HCT116 (cell line): Measurements from ENCODE around the gene OR2A2. TPM values are rescaled to one million over a fixed set of nuclear protein-coding genes. Genes with fewer than 3 reads are reported as not detected.
"Not testable (repeated sequence)": the region's sequence is repeated elsewhere in the genome, so short reads cannot be mapped to it uniquely, and the experiment has no call there.

Experiments
- ATAC-seq: fragments of 200-7000 bp; cut with Tn5 transposase; 2 replicates; pipeline ENCODE4 v1.9.1; 2020; ENCODE audit warnings: mild to moderate bottlenecking, moderate library complexity
- BruUV-seq: library from RNA; stranded (reverse); fragments of 400-500 nt; replicated peaks from 2 replicates; lab custom pipeline; 2021; lab: Mats Ljungman, UMichigan
- CTCF ChIA-PET: fragments of 300-600 bp; sonication (Branson Sonifier 250); formaldehyde crosslinking; loops from one replicate; lab custom pipeline; 2021; ENCODE audit warnings: antibody characterized with exemption; lab: Charles Lee
- POLR2A ChIA-PET: fragments of 300-600, 350-600 bp; sonication (Branson Sonifier 250); formaldehyde crosslinking; loops from one replicate; lab custom pipeline; 2021; ENCODE audit warnings: antibody characterized with exemption; lab: Charles Lee
- RAD21 ChIA-PET, 2 experiments: fragments of 300-600 bp; sonication (Branson Sonifier 250); formaldehyde crosslinking; loops; one replicate each; lab custom pipeline; 2023; ENCODE audit warnings: low total read pairs in 2 of 2; ENCODE audit not compliant: uncharacterized antibody in 2 of 2, unreplicated experiment in 2 of 2, low non-redundant PET in 1 of 2; lab: Charles Lee
- DNase-seq: peaks from one replicate; pipeline ENCODE4 v3.0.0-alpha.2; 2010; ENCODE audit warnings: low read depth, low spot score
- H2AFZ ChIP-seq: fragments of 200-600 bp; shearing (Covaris generic), sonication (generic); 2 replicates; pipeline ENCODE4 v1.6.1; 2017; ENCODE audit warnings: low read depth, mixed run types, mixed read lengths, antibody characterized with exemption, low read length; ENCODE audit not compliant: poor library complexity, severe bottlenecking
- H3K27ac ChIP-seq: 2 replicates; pipeline ENCODE4 v1.5.1; 2012; ENCODE audit warnings: low read depth, low read length
- H3K27me3 ChIP-seq: fragments of 200-600 bp; sonication (generic); 2 replicates; pipeline ENCODE4 v1.6.1; 2016; ENCODE audit warnings: mixed run types, low read length, mixed read lengths; ENCODE audit not compliant: insufficient read depth
- H3K36me3 ChIP-seq, 2 experiments: fragments of 200-500 bp in 1 of 2; fragments of 200-600 bp in 1 of 2; sonication (Bioruptor generic) in 1 of 2; sonication (generic) in 1 of 2; 2 replicates each; pipeline versions ENCODE4 v1.5.1 to v1.6.1; 2014 to 2016; ENCODE audit warnings: low read length in 2 of 2, inconsistent platforms in 1 of 2, mixed read lengths in 1 of 2, mixed run types in 1 of 2; ENCODE audit not compliant: insufficient read depth in 2 of 2, control insufficient read depth in 1 of 2
- H3K4me1 ChIP-seq, 2 experiments: fragments of 200-600 bp in 1 of 2; sonication (generic) in 1 of 2; 2 replicates each; pipeline versions ENCODE4 v1.5.1 to v1.6.1; 2012 to 2017; ENCODE audit warnings: low read length in 2 of 2, inconsistent platforms in 1 of 2, mild to moderate bottlenecking in 1 of 2, mixed read lengths in 1 of 2, mixed run types in 1 of 2, moderate library complexity in 1 of 2; ENCODE audit not compliant: insufficient read depth in 2 of 2, control insufficient read depth in 1 of 2
- H3K4me2 ChIP-seq: fragments of 200-600 bp; sonication (generic); 2 replicates; pipeline ENCODE4 v1.6.1; 2017; ENCODE audit warnings: mixed run types, low read length, mixed read lengths
- H3K4me3 ChIP-seq, 2 experiments: fragments of 200-600 bp in 1 of 2; sonication (generic) in 1 of 2; replicated peaks in 1 of 2; 2 replicates each; pipeline ENCODE4 v1.5.1; 2011 to 2016; ENCODE audit warnings: low read length in 2 of 2, control low read depth in 1 of 2, low read depth in 1 of 2, mild to moderate bottlenecking in 1 of 2, mixed read lengths in 1 of 2, mixed run types in 1 of 2
- H3K79me2 ChIP-seq: fragments of 200-600 bp; sonication (generic); 2 replicates; pipeline ENCODE4 v1.6.1; 2017; ENCODE audit warnings: mild to moderate bottlenecking, mixed run types, low read length, moderate library complexity, mixed read lengths; ENCODE audit not compliant: insufficient read depth
- H3K9ac ChIP-seq: fragments of 200-600 bp; sonication (generic); 2 replicates; pipeline ENCODE4 v1.6.1; 2016; ENCODE audit warnings: low read length, mixed read lengths
- H3K9me2 ChIP-seq: fragments of 200-600 bp; sonication (generic), shearing (Covaris generic); 2 replicates; pipeline ENCODE4 v1.6.1; 2017; ENCODE audit warnings: mixed run types, mild to moderate bottlenecking, moderate library complexity; ENCODE audit not compliant: insufficient read depth
- H3K9me3 ChIP-seq, 2 experiments: fragments of 200-500 bp in 1 of 2; fragments of 200-600 bp in 1 of 2; sonication (Bioruptor generic) in 1 of 2; sonication (generic) in 1 of 2; 2 replicates each; pipeline ENCODE4 v1.6.1; 2014 to 2017; ENCODE audit warnings: low read length in 2 of 2, mixed read lengths in 2 of 2, inconsistent platforms in 1 of 2, low read depth in 1 of 2, mild to moderate bottlenecking in 1 of 2, mixed run types in 1 of 2, moderate library complexity in 1 of 2; ENCODE audit not compliant: control insufficient read depth in 1 of 2, insufficient read depth in 1 of 2
- H4K20me1 ChIP-seq: fragments of 200-600 bp; sonication (generic), shearing (Covaris generic); 2 replicates; pipeline ENCODE4 v1.6.1; 2017; ENCODE audit warnings: mixed run types, mild to moderate bottlenecking, moderate library complexity; ENCODE audit not compliant: insufficient read depth
- EGR1 ChIP-seq: IDR thresholded peaks from 2 replicates; pipeline ENCODE4 v1.6.1; 2012; ENCODE audit warnings: low read depth
- EZH2phosphoT487 ChIP-seq: fragments of 200-600 bp; IDR thresholded peaks from 2 replicates; pipeline ENCODE4 v1.6.1; 2018; ENCODE audit warnings: antibody characterized with exemption, borderline replicate concordance
- FOSL1 ChIP-seq: IDR thresholded peaks from 2 replicates; pipeline ENCODE4 v1.6.1; 2012; ENCODE audit warnings: low read depth
- POLR2AphosphoS5 ChIP-seq: IDR thresholded peaks from 2 replicates; pipeline ENCODE4 v1.6.1; 2011; ENCODE audit warnings: mild to moderate bottlenecking, low read depth, low read length, moderate library complexity
- RAD21 ChIP-seq: IDR thresholded peaks from 2 replicates; pipeline ENCODE4 v1.6.1; 2012; ENCODE audit warnings: low read depth, mild to moderate bottlenecking
- SP1 ChIP-seq: IDR thresholded peaks from 2 replicates; pipeline ENCODE4 v1.6.1; 2012; ENCODE audit warnings: low read depth
- TCF7L2 ChIP-seq: IDR thresholded peaks from 2 replicates; pipeline ENCODE4 v1.7.0; 2011; ENCODE audit warnings: borderline replicate concordance, inconsistent platforms; ENCODE audit not compliant: insufficient read depth, insufficient read length; ENCODE audit errors: extremely low read depth
- intact Hi-C: fragments of 100-400 bp; cut with micrococcal nuclease; formaldehyde crosslinking; loops from 2 replicates; pipeline ENCODE4 v1.10.0; 2022
- total RNA-seq: library from RNA; stranded (reverse); gene quantifications from one replicate; pipeline ENCODE4 v1.2.1, GENCODE V29; 2021; ENCODE audit not compliant: unreplicated experiment
- TF ChIP-seq, protein P1 (sequence below): IDR thresholded peaks from 2 replicates; pipeline ENCODE4 v1.6.1; 2012
- TF ChIP-seq, protein P2 (sequence below), 3 experiments: fragments of 200-600 bp in 1 of 3; sonication (generic) in 1 of 3; IDR thresholded peaks in 2 of 3; conservative IDR thresholded peaks in 1 of 3; 2 replicates each; pipeline ENCODE4 v1.5.1; 2012 to 2017; ENCODE audit warnings: low read depth in 2 of 3, low read length in 2 of 3, antibody characterized with exemption in 1 of 3, borderline replicate concordance in 1 of 3, control low read depth in 1 of 3, mild to moderate bottlenecking in 1 of 3, mixed read lengths in 1 of 3, mixed run types in 1 of 3, moderate library complexity in 1 of 3; ENCODE audit not compliant: insufficient read depth in 1 of 3
- TF ChIP-seq, protein P3 (sequence below): IDR thresholded peaks from 2 replicates; pipeline ENCODE4 v1.6.1; 2012

OR2A2 gene
- total RNA-seq, 1 experiment from 2014 or later = not detected

DNA sequence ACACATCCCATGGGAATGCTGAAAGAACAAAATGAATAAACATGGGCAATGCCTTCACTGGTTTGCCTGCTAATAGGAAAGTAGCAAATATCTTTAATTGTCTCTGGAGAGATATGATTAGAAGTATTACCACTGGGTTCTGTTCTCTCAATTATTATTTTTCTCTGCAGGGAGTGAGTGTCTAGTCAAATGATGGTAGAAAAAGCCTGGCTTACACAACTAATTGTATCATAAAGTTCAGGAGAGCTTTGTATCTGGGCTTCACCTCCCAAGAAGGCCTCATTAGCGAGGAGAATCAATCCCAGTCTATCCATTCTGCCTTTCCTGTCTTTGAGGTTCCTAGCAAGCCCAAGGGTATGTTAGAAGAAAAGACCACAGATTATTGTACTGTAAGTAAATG is 13.5 kb downstream of the OR2A2 start, which contains the start of gene OR2A14:
TSS of gene OR2A14 (plus strand) at position 301 of the 400 bp plus-strand sequence. CDS start 5,937 bp downstream, outside the sequence.
- ATAC-seq (no peak), DNase-seq (no peak)
- CTCF ChIA-PET = no interaction called here
- Histone ChIP-seq H3K4me2 (no peak within 1 kb of the TSS), H3K9me2 (no peaks in the 10 kb centered on the region), H3K27me3 (no peaks in the 10 kb centered on the region), H3K27ac (no peak within 1 kb of the TSS), H3K9ac (no peak within 1 kb of the TSS), H3K79me2 (no peaks in the 10 kb centered on the region), H4K20me1 (no peaks in the 10 kb centered on the region), H3K9me3 (no peaks in the 10 kb centered on the region), H3K4me1 (no peaks in the 10 kb centered on the region; a peak in 1 of 4 replicates), H2AFZ (no peak within 1 kb of the TSS), H3K36me3 (no peaks in the 10 kb centered on the region), H3K4me3 (no peak within 1 kb of the TSS)
- RAD21 ChIA-PET = no interaction called here
- POLR2A ChIA-PET = no interaction called here
- TF ChIP-seq EZH2phosphoT487 (no peak), POLR2AphosphoS5 (no peak), SP1 (no peak), TCF7L2 (no peak), EGR1 (no peak), FOSL1 (no peak)
- TF ChIP-seq, protein P1, sequence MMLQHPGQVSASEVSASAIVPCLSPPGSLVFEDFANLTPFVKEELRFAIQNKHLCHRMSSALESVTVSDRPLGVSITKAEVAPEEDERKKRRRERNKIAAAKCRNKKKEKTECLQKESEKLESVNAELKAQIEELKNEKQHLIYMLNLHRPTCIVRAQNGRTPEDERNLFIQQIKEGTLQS = no peak
- no TSS peak for BruUV-seq
- intact Hi-C loops = no loop called here

DNA sequence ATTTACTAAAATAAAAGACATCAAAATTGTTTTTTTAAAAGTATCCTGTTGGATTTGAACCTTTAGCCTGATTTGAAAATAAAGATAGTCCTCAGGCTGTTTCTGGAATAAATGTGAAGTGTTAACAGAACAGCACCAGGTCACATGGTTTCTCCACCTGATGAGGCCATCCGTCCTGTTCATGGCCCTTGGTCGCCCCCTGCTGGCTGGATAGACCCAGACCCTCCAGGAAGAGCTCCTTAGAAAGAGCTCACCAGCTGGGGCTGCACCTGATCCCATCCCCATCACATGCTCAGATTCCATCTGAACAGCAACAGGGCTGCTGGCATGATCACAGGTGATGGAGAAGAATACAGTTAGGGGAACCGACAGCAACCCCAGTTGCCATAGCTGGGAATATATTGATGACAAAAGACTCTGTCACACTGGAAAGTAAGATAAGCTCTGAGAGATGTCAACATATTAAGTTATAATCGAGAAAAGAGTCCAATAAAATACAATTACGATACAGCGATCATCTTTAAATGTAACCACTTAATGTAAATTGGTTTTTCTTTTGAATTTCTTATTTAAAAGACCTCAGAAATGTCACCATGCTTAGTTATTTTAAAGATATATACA is 18.4 kb downstream of the OR2A2 start:
- Histone ChIP-seq H4K20me1 (no peaks in the 10 kb centered on the region), H3K9me3 (no peaks in the 10 kb centered on the region), H3K36me3 (no peaks in the 10 kb centered on the region), H2AFZ (peak overlapping the region; percentile 94), H3K79me2 (no peaks in the 10 kb centered on the region), H3K9ac (no peak overlapping the region), H3K9me2 (no peaks in the 10 kb centered on the region), H3K4me1 (no peaks in the 10 kb centered on the region), H3K4me3 (no peak overlapping the region), H3K27ac (no peak overlapping the region), H3K27me3 (no peaks in the 10 kb centered on the region), H3K4me2 (no peak overlapping the region)
- no peak for TF ChIP-seq FOSL1
- TF ChIP-seq, protein P2, sequence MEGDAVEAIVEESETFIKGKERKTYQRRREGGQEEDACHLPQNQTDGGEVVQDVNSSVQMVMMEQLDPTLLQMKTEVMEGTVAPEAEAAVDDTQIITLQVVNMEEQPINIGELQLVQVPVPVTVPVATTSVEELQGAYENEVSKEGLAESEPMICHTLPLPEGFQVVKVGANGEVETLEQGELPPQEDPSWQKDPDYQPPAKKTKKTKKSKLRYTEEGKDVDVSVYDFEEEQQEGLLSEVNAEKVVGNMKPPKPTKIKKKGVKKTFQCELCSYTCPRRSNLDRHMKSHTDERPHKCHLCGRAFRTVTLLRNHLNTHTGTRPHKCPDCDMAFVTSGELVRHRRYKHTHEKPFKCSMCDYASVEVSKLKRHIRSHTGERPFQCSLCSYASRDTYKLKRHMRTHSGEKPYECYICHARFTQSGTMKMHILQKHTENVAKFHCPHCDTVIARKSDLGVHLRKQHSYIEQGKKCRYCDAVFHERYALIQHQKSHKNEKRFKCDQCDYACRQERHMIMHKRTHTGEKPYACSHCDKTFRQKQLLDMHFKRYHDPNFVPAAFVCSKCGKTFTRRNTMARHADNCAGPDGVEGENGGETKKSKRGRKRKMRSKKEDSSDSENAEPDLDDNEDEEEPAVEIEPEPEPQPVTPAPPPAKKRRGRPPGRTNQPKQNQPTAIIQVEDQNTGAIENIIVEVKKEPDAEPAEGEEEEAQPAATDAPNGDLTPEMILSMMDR (IDR thresholded peaks at IDR 0.05 in 2 of 3, conservative IDR thresholded peaks at IDR 0.05 in 1 of 3; ENCODE audit: borderline replicate concordance in 1 of 3, insufficient read depth in 1 of 3, low read depth in 2 of 3, low read length in 2 of 3) = peak; percentile 83 to 91 (median 87)
- TF ChIP-seq, protein P3, sequence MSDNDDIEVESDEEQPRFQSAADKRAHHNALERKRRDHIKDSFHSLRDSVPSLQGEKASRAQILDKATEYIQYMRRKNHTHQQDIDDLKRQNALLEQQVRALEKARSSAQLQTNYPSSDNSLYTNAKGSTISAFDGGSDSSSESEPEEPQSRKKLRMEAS = peak; percentile 62
- TF ChIP-seq EZH2phosphoT487 = no peak
- TF ChIP-seq RAD21 = peak; percentile 90
- BruUV-seq = no TSS peak
- peak; percentile 85 for DNase-seq
- intact Hi-C loops = loop anchor here (5.0 kb wide), 2 partner anchors 101 to 226 kb away; partner anchors contain the start of gene TCAF1
- ChIA-PET RAD21 (interaction anchor here in 1 of 2 experiments (0.6 to 0.8 kb wide), 3 partner anchors 86 to 391 kb away, joined by 3 read pairs; no protein-coding TSS in a partner anchor), CTCF (interaction anchor here (0.5 to 1.7 kb wide), 22 partner anchors 9 to 400 kb away, joined by 3 to 21 read pairs (median 4); partner anchors contain the start of genes OR2A2 and TCAF1), POLR2A (no interaction called here)
- peak; percentile 99 for ATAC-seq

DNA sequence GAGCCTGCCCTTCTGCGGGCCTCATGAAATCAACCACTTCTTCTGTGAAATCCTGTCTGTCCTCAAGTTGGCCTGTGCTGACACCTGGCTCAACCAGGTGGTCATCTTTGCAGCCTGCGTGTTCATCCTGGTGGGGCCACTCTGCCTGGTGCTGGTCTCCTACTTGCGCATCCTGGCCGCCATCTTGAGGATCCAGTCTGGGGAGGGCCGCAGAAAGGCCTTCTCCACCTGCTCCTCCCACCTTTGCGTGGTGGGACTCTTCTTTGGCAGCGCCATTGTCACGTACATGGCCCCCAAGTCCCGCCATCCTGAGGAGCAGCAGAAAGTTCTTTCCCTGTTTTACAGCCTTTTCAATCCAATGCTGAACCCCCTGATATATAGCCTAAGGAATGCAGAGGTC is 20.2 kb downstream of the OR2A2 start:
- DNase-seq, H3K9me3 ChIP-seq, H3K9ac ChIP-seq, POLR2A ChIA-PET, H3K27me3 ChIP-seq, ATAC-seq, CTCF ChIA-PET, H3K36me3 ChIP-seq, H4K20me1 ChIP-seq, H3K79me2 ChIP-seq, BruUV-seq, H3K4me3 ChIP-seq, RAD21 ChIA-PET, H2AFZ ChIP-seq, H3K27ac ChIP-seq, H3K4me1 ChIP-seq, H3K9me2 ChIP-seq, H3K4me2 ChIP-seq: not testable (repeated sequence)
- intact Hi-C loops = loop anchor here (5.0 kb wide), 2 partner anchors 102 to 227 kb away; partner anchors contain the start of gene TCAF1
